H9 (cell line): ENCODE measurements around the gene TMPRSS7. TPM values are rescaled to one million over a fixed set of nuclear protein-coding genes. Genes with fewer than 3 reads are reported as not detected.

ENCODE experiments used
- DNase-seq: peaks from one replicate; pipeline ENCODE4 v3.0.0-alpha.2; 2017
- H2AFZ ChIP-seq: one replicate; pipeline ENCODE4 v1.6.1; 2013; ENCODE audit warnings: mild to moderate bottlenecking, low read length, control low read depth, moderate library complexity
- H2AK5ac ChIP-seq: 2 replicates; pipeline ENCODE4 v1.6.1; 2013; ENCODE audit warnings: low read length, control low read depth, mixed read lengths; ENCODE audit not compliant: insufficient read length
- H2BK120ac ChIP-seq: one replicate; pipeline ENCODE4 v1.6.1; 2013; ENCODE audit warnings: low read depth, mild to moderate bottlenecking, low read length, control low read depth, inconsistent platforms; ENCODE audit not compliant: poor library complexity, severe bottlenecking
- H2BK12ac ChIP-seq: 2 replicates; pipeline ENCODE4 v1.6.1; 2013; ENCODE audit warnings: low read length, control low read depth, mixed read lengths, low read depth; ENCODE audit not compliant: insufficient read length
- H2BK15ac ChIP-seq: 2 replicates; pipeline ENCODE4 v1.6.1; 2013; ENCODE audit warnings: low read depth, low read length, control low read depth
- H2BK20ac ChIP-seq: one replicate; pipeline ENCODE4 v1.6.1; 2013; ENCODE audit warnings: low read depth, mild to moderate bottlenecking, low read length, control low read depth, inconsistent platforms; ENCODE audit not compliant: poor library complexity, severe bottlenecking
- H2BK5ac ChIP-seq: 2 replicates; pipeline ENCODE4 v1.6.1; 2013; ENCODE audit warnings: low read length, control low read depth, mixed read lengths; ENCODE audit not compliant: insufficient read length
- H3K14ac ChIP-seq: 2 replicates; pipeline ENCODE4 v1.6.1; 2013; ENCODE audit warnings: low read length, control low read depth; ENCODE audit not compliant: insufficient read depth
- H3K18ac ChIP-seq: 2 replicates; pipeline ENCODE4 v1.6.1; 2013; ENCODE audit warnings: low read depth, mild to moderate bottlenecking, mixed read lengths, low read length, control low read depth; ENCODE audit not compliant: insufficient read length
- H3K23ac ChIP-seq: 2 replicates; pipeline ENCODE4 v1.6.1; 2013; ENCODE audit warnings: low read length, control low read depth, mixed read lengths, low read depth; ENCODE audit not compliant: insufficient read length
- H3K23me2 ChIP-seq: 2 replicates; pipeline ENCODE4 v1.6.1; 2013; ENCODE audit warnings: low read depth, mild to moderate bottlenecking, mixed read lengths, low read length, control low read depth; ENCODE audit not compliant: insufficient read length, poor library complexity, severe bottlenecking
- H3K27ac ChIP-seq: 2 replicates; pipeline ENCODE4 v1.5.1; 2013; ENCODE audit warnings: low read length, control low read depth, mixed read lengths, low read depth; ENCODE audit not compliant: insufficient read length
- H3K27me3 ChIP-seq: 2 replicates; pipeline ENCODE4 v1.6.1; 2013; ENCODE audit warnings: low read length, control low read depth, inconsistent platforms; ENCODE audit not compliant: insufficient read depth
- H3K4ac ChIP-seq: 2 replicates; pipeline ENCODE4 v1.6.1; 2013; ENCODE audit warnings: low read depth, mild to moderate bottlenecking, control low read depth, inconsistent platforms, low read length, moderate library complexity
- H3K4me1 ChIP-seq: 2 replicates; pipeline ENCODE4 v1.6.1; 2013; ENCODE audit warnings: low read length, control low read depth, inconsistent platforms; ENCODE audit not compliant: insufficient read depth
- H3K4me2 ChIP-seq: 2 replicates; pipeline ENCODE4 v1.6.1; 2013; ENCODE audit warnings: low read length, control low read depth, mixed read lengths; ENCODE audit not compliant: insufficient read length, insufficient read depth
- H3K56ac ChIP-seq: 2 replicates; pipeline ENCODE4 v1.6.1; 2013; ENCODE audit warnings: low read depth, mild to moderate bottlenecking, mixed read lengths, low read length, control low read depth; ENCODE audit not compliant: insufficient read length
- H3K79me1 ChIP-seq: 2 replicates; pipeline ENCODE4 v1.6.1; 2013; ENCODE audit warnings: low read depth, mild to moderate bottlenecking, moderate library complexity, low read length, control low read depth, inconsistent platforms; ENCODE audit not compliant: insufficient read depth, poor library complexity, severe bottlenecking
- H3K79me2 ChIP-seq: 2 replicates; pipeline ENCODE4 v1.6.1; 2013; ENCODE audit warnings: low read length, control low read depth, inconsistent platforms; ENCODE audit not compliant: insufficient read depth
- H3K9ac ChIP-seq: 2 replicates; pipeline ENCODE4 v1.6.1; 2013; ENCODE audit warnings: low read length, control low read depth, mixed read lengths; ENCODE audit not compliant: insufficient read length; ENCODE audit errors: extremely low read depth
- H3K9me3 ChIP-seq: one replicate; pipeline ENCODE4 v1.6.1; 2013; ENCODE audit warnings: low read depth, low read length, inconsistent platforms; ENCODE audit not compliant: control insufficient read depth
- H3T11ph ChIP-seq: one replicate; pipeline ENCODE4 v1.6.1; 2013; ENCODE audit warnings: mild to moderate bottlenecking, low read length, control low read depth, inconsistent platforms
- H4K20me1 ChIP-seq: one replicate; pipeline ENCODE4 v1.6.1; 2013; ENCODE audit not compliant: control insufficient read depth, insufficient read length, insufficient read depth
- H4K5ac ChIP-seq: 2 replicates; pipeline ENCODE4 v1.6.1; 2013; ENCODE audit warnings: low read depth, mild to moderate bottlenecking, mixed read lengths, low read length, control low read depth; ENCODE audit not compliant: insufficient read length
- H4K8ac ChIP-seq: replicated peaks from 2 replicates; pipeline ENCODE4 v1.6.1; 2013; ENCODE audit warnings: low read length, control low read depth, mixed read lengths, low read depth; ENCODE audit not compliant: insufficient read length
- H4K91ac ChIP-seq: 2 replicates; pipeline ENCODE4 v1.6.1; 2013; ENCODE audit warnings: low read depth, mild to moderate bottlenecking, moderate library complexity, mixed read lengths, low read length, control low read depth; ENCODE audit not compliant: insufficient read length
- H3K27ac Mint-ChIP-seq, 3 experiments: 2 replicates in 2 of 3; 3 replicates in 1 of 3; pipeline ENCODE4 v1.8.0; 2020 to 2021; ENCODE audit warnings: mixed read lengths in 3 of 3, mild to moderate bottlenecking in 1 of 3, moderate library complexity in 1 of 3
- H3K27me3 Mint-ChIP-seq: 2 replicates; pipeline ENCODE4 v1.8.0; 2021; ENCODE audit warnings: low read depth, mild to moderate bottlenecking, moderate library complexity, mixed read lengths
- H3K36me3 Mint-ChIP-seq, 3 experiments: 2 replicates in 2 of 3; 3 replicates in 1 of 3; pipeline ENCODE4 v1.8.0; 2020 to 2021; ENCODE audit warnings: low read depth in 3 of 3, mixed read lengths in 3 of 3; ENCODE audit not compliant: insufficient read depth in 1 of 3
- H3K4me1 Mint-ChIP-seq, 2 experiments: 2 replicates each; pipeline ENCODE4 v1.8.0; 2020; ENCODE audit warnings: mixed read lengths in 2 of 2
- H3K4me3 Mint-ChIP-seq, 2 experiments: 2 replicates in 1 of 2; 3 replicates in 1 of 2; pipeline ENCODE4 v1.8.0; 2020 to 2021; ENCODE audit warnings: mild to moderate bottlenecking in 2 of 2, mixed read lengths in 2 of 2, moderate library complexity in 1 of 2
- H3K9me3 Mint-ChIP-seq, 2 experiments: 2 replicates in 1 of 2; 3 replicates in 1 of 2; pipeline ENCODE4 v1.8.0; 2020; ENCODE audit warnings: mild to moderate bottlenecking in 2 of 2, mixed read lengths in 2 of 2, moderate library complexity in 1 of 2
- CTCF ChIP-seq: fragments of 200-600 bp; sonication (generic); conservative IDR thresholded peaks from 3 replicates; pipeline ENCODE4 v1.8.0; 2021; ENCODE audit warnings: antibody characterized with exemption, mild to moderate bottlenecking
- WGBS: extraction: QIAGEN DNeasy Blood & Tissue Kit; methylation state at CpG from one replicate; pipeline ENCODE4 v1.1.7; 2013; ENCODE audit warnings: missing lambda C conversion rate, low lambda C conversion rate, mixed read lengths; ENCODE audit not compliant: insufficient read length; ENCODE audit errors: extremely low coverage; 5-methylcytosine and 5-hydroxymethylcytosine counted together
- total RNA-seq: library from RNA; stranded (reverse); gene quantifications from 2 replicates; pipeline ENCODE4 v1.2.1, GENCODE V29; 2021

Gene TMPRSS7
- total RNA-seq, 1 experiment from 2014 or later = not detected

- H3K79me2 ChIP-seq = no peaks in the 10 kb centered on the region
- H3K56ac ChIP-seq = no peak overlapping the region
- WGBS = no CpG with 5 or more reads among the region's 5 CpGs
Observed at GRCh38 chr3:112109322-112109721, 74.8 kb downstream of the TMPRSS7 start.

More at GRCh38 chr3:112109322-112109721, 74.8 kb downstream of the TMPRSS7 start:
- no peaks in the 10 kb centered on the region for H3K9me3 Mint-ChIP-seq
- Histone ChIP-seq H3K18ac (no peak overlapping the region), H3K4me1 (no peaks in the 10 kb centered on the region), H3K4ac (no peak overlapping the region), H3K4me2 (no peak overlapping the region), H3K27ac (no peak overlapping the region), H2BK12ac (no peak overlapping the region), H4K91ac (no peak overlapping the region), H2BK15ac (no peak overlapping the region), H4K8ac (no peak overlapping the region), H3K9me3 (no peaks in the 10 kb centered on the region), H3K27me3 (no peaks in the 10 kb centered on the region), H2BK120ac (no peak overlapping the region), H4K5ac (no peak overlapping the region), H3K9ac (no peak overlapping the region), H4K20me1 (no peaks in the 10 kb centered on the region), H3K23ac (no peak overlapping the region), H2BK20ac (no peak overlapping the region), H2AK5ac (no peak overlapping the region), H3K14ac (no peak overlapping the region), H2BK5ac (no peak overlapping the region), H3T11ph (no peak overlapping the region), H3K23me2 (no peaks in the 10 kb centered on the region), H3K79me1 (no peaks in the 10 kb centered on the region), H2AFZ (no peak overlapping the region)
- no peaks in the 10 kb centered on the region for H3K27me3 Mint-ChIP-seq
- no peak for DNase-seq
- no peak for TF ChIP-seq CTCF
- no peak overlapping the region for H3K4me3 Mint-ChIP-seq
- H3K36me3 Mint-ChIP-seq = peaks cover 9 to 18% (median 12%) of the 10 kb centered on the region in 3 experiments; a peak in 5 of 7 replicates
- peak overlapping the region in 2 of 3 experiments; percentile 22 to 24; a peak in 2 of 7 replicates for H3K27ac Mint-ChIP-seq
- H3K4me1 Mint-ChIP-seq = peaks cover 8 to 10% of the 10 kb centered on the region in 2 experiments
